K562 (cell line): ENCODE measurements around the gene DKC1. TPM values are rescaled to one million over a fixed set of nuclear protein-coding genes. Genes with fewer than 3 reads are reported as not detected.

Source experiments
- ATAC-seq: fragments of 200-7000 bp; cut with Tn5 transposase; 3 replicates; pipeline ENCODE4 v1.9.1; 2020; ENCODE audit warnings: moderate library complexity
- BruUV-seq: library from RNA; stranded (reverse); fragments of 400-500 nt; replicated peaks from 2 replicates; lab custom pipeline; 2021; lab: Mats Ljungman, UMichigan
- CTCF ChIA-PET: fragments of 300-600 bp; formaldehyde crosslinking; extraction: SDS; loops from one replicate; lab custom pipeline; 2021; ENCODE audit warnings: low intra/inter-chr PET ratio; lab: Yijun Ruan, JAX
- POLR2A ChIA-PET: fragments of 300-600, 350-650 bp; sonication (Branson Sonifier 250); formaldehyde crosslinking; extraction: SDS; loops from one replicate; lab custom pipeline; 2021; ENCODE audit warnings: antibody characterized with exemption, inconsistent platforms; lab: Yijun Ruan, JAX
- DNase-seq, 4 experiments: peaks; one replicate each; pipeline versions ENCODE4 v3.0.0 to v3.0.0-alpha.2; 2011 to 2018; ENCODE audit warnings: low spot score in 3 of 4, mixed read lengths in 3 of 4; ENCODE audit errors: extremely low read depth in 1 of 4
- FAIRE-seq: peaks from 2 replicates; lab custom pipeline; 2011; peaks lifted over from hg19 to GRCh38; lab: Jason Lieb, UNC
- H2AFZ ChIP-seq: 2 replicates; pipeline ENCODE4 v1.6.0; 2011; ENCODE audit warnings: low read depth, low read length, control low read depth, inconsistent platforms
- H3K27ac ChIP-seq: fragments of 200-600 bp; 3 replicates; pipeline ENCODE4 v1.8.0; 2011; ENCODE audit warnings: low read depth, mild to moderate bottlenecking, control low read depth, inconsistent platforms, low read length, moderate library complexity, mixed read lengths; ENCODE audit errors: extremely low read depth
- H3K27me3 ChIP-seq, 2 experiments: fragments of 300-600 bp in 1 of 2; 2 replicates in 1 of 2; 3 replicates in 1 of 2; pipeline versions ENCODE4 v1.6.0 to v1.8.0; 2011; ENCODE audit warnings: inconsistent platforms in 2 of 2, low read length in 2 of 2, mild to moderate bottlenecking in 1 of 2, mixed read lengths in 1 of 2, moderate library complexity in 1 of 2; ENCODE audit not compliant: control insufficient read depth in 2 of 2, insufficient read depth in 2 of 2
- H3K36me3 ChIP-seq: fragments of 300-600 bp; 3 replicates; pipeline ENCODE4 v1.8.0; 2011; ENCODE audit warnings: mild to moderate bottlenecking, low read length, inconsistent platforms; ENCODE audit not compliant: control insufficient read depth, insufficient read depth
- H3K4me1 ChIP-seq, 2 experiments: fragments of 200-600 bp in 1 of 2; replicated peaks in 1 of 2; 2 replicates in 1 of 2; 3 replicates in 1 of 2; pipeline versions ENCODE4 v1.5.1 to v1.8.0; 2011; ENCODE audit warnings: inconsistent platforms in 2 of 2, low read length in 2 of 2, mild to moderate bottlenecking in 1 of 2, mixed read lengths in 1 of 2, moderate library complexity in 1 of 2; ENCODE audit not compliant: control insufficient read depth in 2 of 2, insufficient read depth in 2 of 2
- H3K4me2 ChIP-seq: 2 replicates; pipeline ENCODE4 v1.6.1; 2011; ENCODE audit warnings: low read length, control low read depth, inconsistent platforms, mixed read lengths; ENCODE audit not compliant: insufficient read depth
- H3K4me3 ChIP-seq: fragments of 200-600 bp; sonication (generic), shearing (Covaris generic); 2 replicates; pipeline ENCODE4 v1.5.1; 2016; ENCODE audit warnings: control low read depth, inconsistent platforms
- H3K79me2 ChIP-seq: fragments of 200-600 bp; 3 replicates; pipeline ENCODE4 v1.8.0; 2011; ENCODE audit warnings: low read length, inconsistent platforms; ENCODE audit not compliant: control insufficient read depth, insufficient read depth
- H3K9ac ChIP-seq, 2 experiments: 2 replicates each; pipeline versions ENCODE4 v1.6.0 to v1.6.1; 2011; ENCODE audit warnings: low read depth in 2 of 2, low read length in 2 of 2, control low read depth in 1 of 2, inconsistent platforms in 1 of 2, mild to moderate bottlenecking in 1 of 2, mixed read lengths in 1 of 2; ENCODE audit not compliant: insufficient read depth in 1 of 2
- H3K9me1 ChIP-seq: one replicate; pipeline ENCODE4 v1.6.0; 2011; ENCODE audit warnings: inconsistent platforms, mild to moderate bottlenecking, low read length, moderate library complexity; ENCODE audit not compliant: control insufficient read depth, insufficient read depth
- H3K9me3 ChIP-seq: replicated peaks from 2 replicates; pipeline ENCODE4 v1.5.1; 2011; ENCODE audit warnings: low read depth, low read length, inconsistent platforms; ENCODE audit not compliant: control insufficient read depth, insufficient read depth
- H4K20me1 ChIP-seq: replicated peaks from 2 replicates; pipeline ENCODE4 v1.6.1; 2011; ENCODE audit warnings: low read length, inconsistent platforms, mixed read lengths; ENCODE audit not compliant: control insufficient read depth, insufficient read depth
- ETV6 ChIP-seq, 3 experiments: fragments of 150-350 bp in 1 of 3; sonication (generic) in 1 of 3; formaldehyde crosslinking in 1 of 3; IDR thresholded peaks; 2 replicates each; pipeline versions ENCODE4 v1.6.1 to v1.8.0; 2014 to 2022; ENCODE audit warnings: borderline replicate concordance in 2 of 3, low read depth in 2 of 3, antibody characterized with exemption in 1 of 3, low read length in 1 of 3, mild to moderate bottlenecking in 1 of 3, missing genetic modification reagents in 1 of 3
- JUNB ChIP-seq: fragments of 450-650 bp; formaldehyde crosslinking; conservative IDR thresholded peaks from 2 replicates; pipeline ENCODE4 v1.4.0; 2020; ENCODE audit warnings: mild to moderate bottlenecking
- JUND ChIP-seq, 2 experiments: IDR thresholded peaks; 2 replicates in 1 of 2; 3 replicates in 1 of 2; pipeline ENCODE4 v1.6.1; 2011; ENCODE audit warnings: borderline replicate concordance in 2 of 2, low read depth in 2 of 2, low read length in 2 of 2, improper control_type of control experiment in 1 of 2, missing biosample characterization in 1 of 2, missing genetic modification characterization in 1 of 2, missing genetic modification reagents in 1 of 2
- NCOR1 ChIP-seq: fragments of 450-650 bp; IDR thresholded peaks from 2 replicates; pipeline ENCODE4 v1.6.1; 2016; ENCODE audit warnings: mild to moderate bottlenecking, moderate library complexity
- NR4A1 ChIP-seq, 2 experiments: fragments of 250-450 bp in 1 of 2; fragments of 450-650 bp in 1 of 2; sonication (Bioruptor Pico) in 1 of 2; IDR thresholded peaks; 2 replicates each; pipeline versions ENCODE4 v1.4.0 to v1.6.1; 2016 to 2020; ENCODE audit warnings: mild to moderate bottlenecking in 2 of 2, missing compliant biosample characterization in 1 of 2, missing genetic modification characterization in 1 of 2, moderate library complexity in 1 of 2
- SUPT5H ChIP-seq: fragments of 450-650 bp; IDR thresholded peaks from 2 replicates; pipeline ENCODE4 v1.6.1; 2016
- TCF3 ChIP-seq: sonication (generic); formaldehyde crosslinking; IDR thresholded peaks from 2 replicates; pipeline ENCODE4 v1.4.0; 2020; ENCODE audit warnings: mild to moderate bottlenecking, missing genetic modification reagents
- TEAD4 ChIP-seq, 2 experiments: sonication (generic) in 1 of 2; formaldehyde crosslinking in 1 of 2; IDR thresholded peaks; 2 replicates each; pipeline versions ENCODE4 v1.6.1 to v1.8.0; 2012 to 2022; ENCODE audit warnings: borderline replicate concordance in 1 of 2, inconsistent platforms in 1 of 2, low read length in 1 of 2, mild to moderate bottlenecking in 1 of 2, missing genetic modification reagents in 1 of 2
- U2AF1 ChIP-seq: fragments of 200-400 bp; formaldehyde crosslinking; optimal IDR thresholded peaks from 2 replicates; pipeline ENCODE3; 2017; ENCODE audit warnings: mild to moderate bottlenecking, low read depth, low read length, moderate library complexity
- ZNF23 ChIP-seq: fragments of 250-450 bp; sonication (Bioruptor Pico); IDR thresholded peaks from 2 replicates; pipeline ENCODE4 v1.4.0; 2020; ENCODE audit warnings: mild to moderate bottlenecking
- WGBS: fragments of 100-300 bp; shearing (Covaris generic); methylation state at CpG from one replicate; pipeline ENCODE4 v1.1.6; 2016; ENCODE audit warnings: low coverage, mixed read lengths; ENCODE audit not compliant: insufficient coverage; ENCODE audit errors: missing lambda C conversion rate; 5-methylcytosine and 5-hydroxymethylcytosine counted together
- in situ Hi-C: fragments of 300-500 bp; cut with MboI; formaldehyde crosslinking; loops from 4 replicates; pipeline ENCODE4 v1.15.0; 2018; ENCODE audit warnings: inconsistent platforms, mixed read lengths
- intact Hi-C: fragments of 100-400 bp; cut with micrococcal nuclease; formaldehyde crosslinking; loops from 2 replicates; pipeline ENCODE4 v1.14.2; 2022
- polyA plus RNA-seq, 8 experiments: library from polyadenylated mRNA; depleted of rRNA in 4 of 8; stranded (reverse) in 5 of 8; unstranded in 3 of 8; fragments of >200 nt; fragmentation: Nextera tagmentation in 2 of 8; fragmentation: Illumina TruSeq in 1 of 8; extraction: Ambion mirVana in 2 of 8; extraction: Trizol in 1 of 8; gene quantifications; 2 replicates each; pipeline versions ENCODE4 v1.2.1 to v1.2.3, GENCODE V29; 2011 to 2014; ENCODE audit warnings: inconsistent platforms in 1 of 8, missing spikeins in 1 of 8
- total RNA-seq, 7 experiments: library from RNA; depleted of rRNA in 6 of 7; stranded (reverse); fragments of >200 nt in 6 of 7; fragmentation: Illumina TruSeq in 2 of 7; extraction: Trizol in 2 of 7; gene quantifications; 2 replicates each; pipeline versions ENCODE4 v1.2.1 to v1.2.3, GENCODE V29; 2011 to 2021; ENCODE audit warnings: low replicate concordance in 1 of 7
- TF ChIP-seq, protein P1 (sequence below), 3 experiments: IDR thresholded peaks in 2 of 3; conservative IDR thresholded peaks in 1 of 3; 2 replicates each; pipeline ENCODE4 v1.5.1; 2011 to 2012; ENCODE audit warnings: low read length in 3 of 3, mild to moderate bottlenecking in 3 of 3, control low read depth in 2 of 3, improper control_type of control experiment in 1 of 3, inconsistent platforms in 1 of 3, low read depth in 1 of 3, mixed read lengths in 1 of 3, moderate library complexity in 1 of 3; ENCODE audit not compliant: insufficient read depth in 2 of 3
- TF ChIP-seq, protein P2 (sequence below): fragments of 200-800 bp; sonication (Bioruptor generic); IDR thresholded peaks from 2 replicates; pipeline ENCODE4 v1.6.1; 2016; ENCODE audit warnings: missing genetic modification characterization, missing compliant biosample characterization

Gene DKC1
- total and polyA plus RNA-seq, 9 of the 15 experiments (the other 6 are each of a cell fraction or from before 2014, with no cell fraction given), result 205 to 313 (median 219) TPM

DNA sequence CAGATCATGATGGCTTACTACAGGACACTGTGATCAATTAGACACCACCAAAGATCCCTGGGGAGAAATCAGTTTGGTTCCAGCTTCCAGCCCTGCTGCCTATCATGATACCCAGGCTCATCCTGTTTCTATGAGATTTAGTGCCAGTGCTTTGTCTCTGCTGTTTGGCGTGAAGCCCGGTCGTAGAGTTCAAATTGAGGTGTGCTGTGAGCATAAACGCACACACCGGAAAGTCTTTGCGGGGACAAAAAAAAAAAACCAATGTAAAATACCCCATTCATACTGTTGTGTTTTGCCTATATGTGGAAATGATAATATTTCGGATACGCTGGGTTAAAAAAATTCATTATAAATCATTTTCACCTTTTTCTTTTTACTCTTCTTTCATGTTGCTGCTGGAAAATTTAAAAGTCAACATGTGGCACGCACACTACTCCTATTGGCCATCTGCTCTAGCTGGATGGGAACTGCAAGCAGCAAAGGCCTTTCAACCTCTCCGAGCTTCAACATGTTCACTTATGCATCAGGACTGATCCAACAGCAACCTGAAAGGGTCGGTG, 607 bp upstream of the DKC1 start:
- Histone ChIP-seq H3K4me2 (peak overlapping the region; percentile 77), H3K27ac (peak overlapping the region; percentile 95), H3K4me1 (peaks cover 12 to 55% of the 10 kb centered on the region in 2 experiments), H2AFZ (peak overlapping the region; percentile 87), H3K36me3 (peaks cover 30% of the 10 kb centered on the region), H3K79me2 (peaks cover 58% of the 10 kb centered on the region), H3K9me1 (no peaks in the 10 kb centered on the region), H4K20me1 (peaks cover 9% of the 10 kb centered on the region; the same call in 1 of the 2 replicates), H3K27me3 (no peaks in the 10 kb centered on the region), H3K4me3 (peak overlapping the region; percentile 80), H3K9ac (peak overlapping the region; percentile 73 to 98; a peak in 3 of 4 replicates), H3K9me3 (no peaks in the 10 kb centered on the region)
- ChIA-PET CTCF (no interaction called here), POLR2A (interaction anchor here (0.6 to 6.4 kb wide), 9 partner anchors 9 to 76 kb away, joined by 3 to 94 read pairs (median 4); no protein-coding TSS in a partner anchor)
- BruUV-seq, result TSS peak; percentile 99
- intact Hi-C loops, result loop anchor here (1.0 to 5.0 kb wide), 3 partner anchors 37 to 310 kb away; partner anchors contain the start of genes BRCC3, CMC4 and MTCP1
- in situ Hi-C loops, result no loop called here
- 2% methylated on average over 9 of the region's 11 CpGs for WGBS
- FAIRE-seq (peak; percentile 67), DNase-seq (no peak), ATAC-seq (peak; percentile 3; the same call in 2 of the 3 replicates)
- TF ChIP-seq, protein P1, sequence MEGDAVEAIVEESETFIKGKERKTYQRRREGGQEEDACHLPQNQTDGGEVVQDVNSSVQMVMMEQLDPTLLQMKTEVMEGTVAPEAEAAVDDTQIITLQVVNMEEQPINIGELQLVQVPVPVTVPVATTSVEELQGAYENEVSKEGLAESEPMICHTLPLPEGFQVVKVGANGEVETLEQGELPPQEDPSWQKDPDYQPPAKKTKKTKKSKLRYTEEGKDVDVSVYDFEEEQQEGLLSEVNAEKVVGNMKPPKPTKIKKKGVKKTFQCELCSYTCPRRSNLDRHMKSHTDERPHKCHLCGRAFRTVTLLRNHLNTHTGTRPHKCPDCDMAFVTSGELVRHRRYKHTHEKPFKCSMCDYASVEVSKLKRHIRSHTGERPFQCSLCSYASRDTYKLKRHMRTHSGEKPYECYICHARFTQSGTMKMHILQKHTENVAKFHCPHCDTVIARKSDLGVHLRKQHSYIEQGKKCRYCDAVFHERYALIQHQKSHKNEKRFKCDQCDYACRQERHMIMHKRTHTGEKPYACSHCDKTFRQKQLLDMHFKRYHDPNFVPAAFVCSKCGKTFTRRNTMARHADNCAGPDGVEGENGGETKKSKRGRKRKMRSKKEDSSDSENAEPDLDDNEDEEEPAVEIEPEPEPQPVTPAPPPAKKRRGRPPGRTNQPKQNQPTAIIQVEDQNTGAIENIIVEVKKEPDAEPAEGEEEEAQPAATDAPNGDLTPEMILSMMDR (IDR thresholded peaks at IDR 0.05 in 2 of 3, conservative IDR thresholded peaks at IDR 0.05 in 1 of 3; ENCODE audit: insufficient read depth in 2 of 3, low read depth in 1 of 3, low read length in 3 of 3), result 0 out of 6 replicates have a peak, but pooled peaks of 1 of the 3 experiments have one; percentile 5
- TF ChIP-seq JUND (IDR thresholded peaks at IDR 0.05; ENCODE audit: borderline replicate concordance, low read depth, low read length) (no peak), JUND (tag; IDR thresholded peaks at IDR 0.05; ENCODE audit: borderline replicate concordance, low read depth, low read length) (0 out of 3 replicates have a peak, but pooled peaks have one; percentile 0), SUPT5H (peak; percentile 76), NCOR1 (peak; percentile 52), TEAD4 (IDR thresholded peaks at IDR 0.05; ENCODE audit: low read length) (peak; percentile 19; the same call in 1 of the 2 replicates), TEAD4 (CRISPR knock-in tag; IDR thresholded peaks at IDR 0.05; ENCODE audit: borderline replicate concordance) (no peak), ZNF23 (no peak), ETV6 (IDR thresholded peaks at IDR 0.05; ENCODE audit: borderline replicate concordance in 1 of 2, low read depth in 2 of 2, low read length in 1 of 2) (no peak), ETV6 (CRISPR knock-in tag; IDR thresholded peaks at IDR 0.05; ENCODE audit: borderline replicate concordance) (no peak), NR4A1 (CRISPR knock-in tag; IDR thresholded peaks at IDR 0.05) (no peak), NR4A1 (tag; IDR thresholded peaks at IDR 0.05) (no peak), JUNB (CRISPR knock-in tag) (no peak), U2AF1 (no peak), TCF3 (CRISPR knock-in tag) (no peak)
- TF ChIP-seq, protein P2, sequence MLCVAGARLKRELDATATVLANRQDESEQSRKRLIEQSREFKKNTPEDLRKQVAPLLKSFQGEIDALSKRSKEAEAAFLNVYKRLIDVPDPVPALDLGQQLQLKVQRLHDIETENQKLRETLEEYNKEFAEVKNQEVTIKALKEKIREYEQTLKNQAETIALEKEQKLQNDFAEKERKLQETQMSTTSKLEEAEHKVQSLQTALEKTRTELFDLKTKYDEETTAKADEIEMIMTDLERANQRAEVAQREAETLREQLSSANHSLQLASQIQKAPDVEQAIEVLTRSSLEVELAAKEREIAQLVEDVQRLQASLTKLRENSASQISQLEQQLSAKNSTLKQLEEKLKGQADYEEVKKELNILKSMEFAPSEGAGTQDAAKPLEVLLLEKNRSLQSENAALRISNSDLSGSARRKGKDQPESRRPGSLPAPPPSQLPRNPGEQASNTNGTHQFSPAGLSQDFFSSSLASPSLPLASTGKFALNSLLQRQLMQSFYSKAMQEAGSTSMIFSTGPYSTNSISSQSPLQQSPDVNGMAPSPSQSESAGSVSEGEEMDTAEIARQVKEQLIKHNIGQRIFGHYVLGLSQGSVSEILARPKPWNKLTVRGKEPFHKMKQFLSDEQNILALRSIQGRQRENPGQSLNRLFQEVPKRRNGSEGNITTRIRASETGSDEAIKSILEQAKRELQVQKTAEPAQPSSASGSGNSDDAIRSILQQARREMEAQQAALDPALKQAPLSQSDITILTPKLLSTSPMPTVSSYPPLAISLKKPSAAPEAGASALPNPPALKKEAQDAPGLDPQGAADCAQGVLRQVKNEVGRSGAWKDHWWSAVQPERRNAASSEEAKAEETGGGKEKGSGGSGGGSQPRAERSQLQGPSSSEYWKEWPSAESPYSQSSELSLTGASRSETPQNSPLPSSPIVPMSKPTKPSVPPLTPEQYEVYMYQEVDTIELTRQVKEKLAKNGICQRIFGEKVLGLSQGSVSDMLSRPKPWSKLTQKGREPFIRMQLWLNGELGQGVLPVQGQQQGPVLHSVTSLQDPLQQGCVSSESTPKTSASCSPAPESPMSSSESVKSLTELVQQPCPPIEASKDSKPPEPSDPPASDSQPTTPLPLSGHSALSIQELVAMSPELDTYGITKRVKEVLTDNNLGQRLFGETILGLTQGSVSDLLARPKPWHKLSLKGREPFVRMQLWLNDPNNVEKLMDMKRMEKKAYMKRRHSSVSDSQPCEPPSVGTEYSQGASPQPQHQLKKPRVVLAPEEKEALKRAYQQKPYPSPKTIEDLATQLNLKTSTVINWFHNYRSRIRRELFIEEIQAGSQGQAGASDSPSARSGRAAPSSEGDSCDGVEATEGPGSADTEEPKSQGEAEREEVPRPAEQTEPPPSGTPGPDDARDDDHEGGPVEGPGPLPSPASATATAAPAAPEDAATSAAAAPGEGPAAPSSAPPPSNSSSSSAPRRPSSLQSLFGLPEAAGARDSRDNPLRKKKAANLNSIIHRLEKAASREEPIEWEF (CRISPR knock-in tag), result no peak
